GM20431 (cell line): ENCODE measurements around the gene LTO1.

Experiments used
- in situ Hi-C: fragments of 300-500 bp; cut with MseI, MboI; formaldehyde crosslinking; loops from one replicate; pipeline ENCODE4 v1.15.0; 2020; ENCODE audit warnings: low sequenced_read_pairs; ENCODE audit not compliant: unreplicated experiment

Gene LTO1

GRCh38 chr11:69620683-69621290 lies 54.4 kb downstream of the LTO1 start:
- in situ Hi-C loops, result no loop called here

- in situ Hi-C loops, result no loop called here
These were observed 56.9 kb downstream of the LTO1 start for GRCh38 chr11:69618237-69618636.

DNA sequence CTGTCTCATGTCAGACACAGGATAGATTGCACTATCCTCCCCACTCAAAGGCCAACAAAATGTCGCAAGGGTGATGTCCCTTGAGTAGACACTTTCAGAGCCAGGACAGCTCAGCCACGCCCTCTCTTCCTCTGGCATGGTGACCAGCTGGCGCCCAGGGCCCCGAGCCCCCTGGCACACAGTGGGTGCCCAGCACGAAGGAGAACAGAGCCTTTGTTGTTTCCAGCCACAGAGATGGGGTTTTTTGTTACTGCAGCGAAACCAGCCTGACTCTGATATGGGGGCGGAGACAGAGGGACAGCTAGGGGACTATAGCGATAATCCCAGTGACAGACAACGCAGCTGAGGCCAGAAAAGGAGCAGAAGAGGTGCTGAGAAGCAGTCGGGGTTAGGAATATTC lies 57.5 kb downstream of the LTO1 start:
- in situ Hi-C loops, result no loop called here

GRCh38 chr11:69617220-69617619 lies 57.9 kb downstream of the LTO1 start:
- in situ Hi-C loops, result no loop called here
